NCI-H1417 treated with DMSO at 0.1 percent for 48 hours (cell line): ENCODE measurements around the gene DUSP9.

Source experiments
- DNase-seq: peaks from one replicate; lab custom pipeline; 2025; lab: John Stamatoyannopoulos, UW

Gene DUSP9

DNA sequence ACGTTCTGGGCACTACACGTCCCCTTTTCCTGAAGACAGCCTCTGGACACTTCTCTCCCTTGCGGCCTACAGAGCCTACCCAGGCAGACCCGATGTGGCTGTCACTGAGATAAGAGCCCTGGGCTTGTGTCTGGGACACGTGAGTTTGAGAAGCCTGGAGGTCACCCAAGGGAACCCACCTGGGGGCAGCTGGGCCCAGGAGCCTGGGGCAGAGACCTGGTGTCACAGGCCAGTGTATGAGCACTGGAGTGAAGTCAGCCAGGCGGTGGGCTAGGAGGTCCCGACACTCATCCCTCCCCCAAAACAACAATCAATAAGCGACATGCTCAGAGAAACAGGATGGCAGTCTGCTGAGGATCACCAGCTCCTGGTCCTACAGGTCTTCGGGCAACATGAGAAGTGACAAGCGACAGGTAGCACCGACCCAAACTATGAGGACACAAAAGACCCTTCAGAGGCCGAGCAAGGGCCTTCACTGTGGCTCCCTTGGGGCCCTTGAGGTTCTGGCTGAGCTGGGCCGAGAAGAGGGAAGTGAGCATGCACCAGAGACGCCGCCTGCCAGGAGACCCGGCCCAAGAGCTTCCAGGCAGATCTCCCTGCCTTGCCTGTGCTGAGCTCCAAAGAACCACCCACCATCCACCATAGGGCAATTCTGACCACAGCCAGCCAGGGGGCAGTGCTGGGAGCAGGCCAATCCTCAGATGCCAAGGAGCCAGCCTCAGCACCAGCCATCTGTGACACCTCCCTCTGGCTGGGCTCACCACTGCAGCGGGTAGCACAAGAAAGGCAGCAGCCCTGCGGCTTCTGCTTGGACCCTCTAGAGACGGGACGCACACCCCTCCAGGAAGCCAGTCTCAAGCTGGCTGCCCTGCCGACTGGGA lies 11.0 kb upstream of the DUSP9 start:
- no peak for DNase-seq

DNA sequence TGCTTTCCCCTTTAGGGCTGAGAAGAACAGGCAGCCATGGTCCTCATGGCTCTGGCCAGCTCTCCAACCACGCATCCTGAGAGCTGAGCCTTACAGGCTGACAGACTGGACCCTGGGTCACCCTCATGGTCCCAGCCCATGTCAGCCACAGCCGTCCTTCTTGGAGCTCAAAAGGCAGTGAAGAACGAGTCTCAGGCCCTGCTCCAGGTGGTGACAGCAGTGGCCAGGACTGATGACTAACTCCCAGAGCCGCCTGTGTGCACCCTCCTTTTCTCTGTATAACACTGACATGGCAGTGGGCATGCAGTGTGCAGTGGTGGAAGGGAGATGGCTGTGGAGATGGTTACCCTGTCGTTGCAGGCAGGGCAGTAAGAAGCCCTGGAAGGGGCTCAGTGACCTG lies 10.3 kb upstream of the DUSP9 start:
- no peak for DNase-seq

DNA sequence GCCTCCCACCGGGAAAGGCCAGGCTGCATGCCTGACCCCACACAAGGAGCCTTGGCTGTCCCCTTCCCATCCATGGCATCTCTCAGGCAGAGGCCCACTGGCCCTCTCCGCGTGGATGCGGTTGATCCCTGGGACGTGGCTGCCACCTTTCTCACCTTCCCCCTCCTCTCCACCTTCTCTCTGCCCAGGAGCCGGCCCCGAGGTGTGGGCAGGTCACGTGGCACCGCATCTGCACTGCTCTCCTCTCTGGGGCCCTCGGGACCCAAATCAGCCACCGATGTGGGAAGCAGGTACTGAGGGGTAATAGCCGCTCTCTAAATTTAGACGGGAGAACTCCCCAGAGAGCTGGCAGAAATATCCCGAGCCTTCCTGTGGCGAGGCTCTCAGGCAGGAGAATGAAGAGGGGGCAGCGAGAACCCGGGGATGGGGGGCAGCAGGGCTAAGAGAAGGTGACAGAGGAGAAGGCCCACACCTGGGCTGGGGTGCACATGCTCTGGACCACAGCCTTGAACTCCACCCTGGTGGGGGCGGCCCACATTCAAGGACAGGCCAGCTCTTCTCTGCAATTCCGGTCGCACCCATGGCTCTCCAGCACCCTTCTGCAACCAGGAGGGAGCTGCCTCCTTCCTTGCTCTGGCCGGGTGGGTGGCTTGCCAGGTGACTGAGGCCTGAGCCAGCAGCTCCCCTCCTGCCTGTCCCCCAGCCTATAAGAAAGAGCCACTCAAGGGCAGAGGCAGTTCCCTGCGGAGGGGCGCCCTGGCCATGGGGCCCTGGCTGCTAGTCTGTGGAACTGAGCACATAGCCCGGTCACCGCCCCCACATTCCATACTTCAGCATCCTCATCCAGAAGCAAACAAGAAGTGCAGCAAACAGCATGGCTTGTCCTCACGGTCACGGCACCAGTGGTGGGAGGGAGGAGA lies 9.6 kb upstream of the DUSP9 start:
- no peak for DNase-seq

DNA sequence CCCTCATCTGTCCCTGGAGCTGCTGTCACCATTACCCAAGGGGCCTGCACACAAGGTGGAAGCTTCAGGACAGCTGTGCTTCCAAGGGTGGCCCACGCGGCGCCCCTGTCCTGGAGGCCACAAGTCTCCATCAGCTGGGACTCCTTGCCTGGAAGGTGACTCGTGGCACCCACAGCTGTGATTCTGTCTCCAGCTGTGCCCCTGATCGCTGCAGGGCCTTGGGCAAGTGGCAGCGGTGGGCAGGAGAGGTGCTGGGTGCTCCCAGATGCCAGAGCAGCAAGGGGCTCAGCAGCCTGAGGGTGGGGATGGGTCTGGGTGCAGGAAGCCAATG lies 9.0 kb upstream of the DUSP9 start:
- no peak for DNase-seq

DNA sequence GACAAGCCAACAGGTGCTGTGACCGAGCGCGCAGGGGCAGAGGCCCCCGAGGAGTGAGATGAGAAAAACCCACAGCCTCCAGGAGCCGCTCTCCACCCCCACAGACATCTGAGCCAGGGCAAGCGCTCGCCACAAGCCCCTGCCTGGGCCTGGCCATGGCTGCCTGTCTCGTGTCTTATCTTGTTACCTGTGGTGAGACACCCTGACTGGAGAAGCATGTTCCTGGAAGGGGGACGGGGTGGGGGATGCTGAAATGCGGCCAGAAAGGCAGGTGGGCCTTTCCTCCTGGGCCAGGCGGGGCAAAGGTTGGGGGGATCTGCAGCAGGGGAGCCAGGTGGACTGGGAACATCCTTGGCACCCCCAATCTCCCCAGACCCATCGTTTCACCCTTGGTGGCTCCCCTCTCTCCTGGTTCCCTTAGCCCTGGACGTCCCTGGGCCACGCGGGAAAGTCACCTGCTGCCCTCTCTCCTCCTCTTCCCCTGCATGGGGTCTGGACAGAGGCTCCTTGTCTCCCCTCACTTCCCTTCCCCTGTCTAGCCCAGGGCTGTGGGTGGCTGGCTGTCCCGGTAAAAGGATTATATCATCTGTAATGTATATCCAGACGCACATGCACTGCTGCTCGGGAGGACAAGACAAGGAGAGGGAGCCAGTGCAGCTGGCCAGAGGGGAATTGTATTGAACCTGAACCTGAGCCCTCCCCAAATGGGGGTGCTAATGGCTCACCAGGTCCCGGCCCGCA lies 8.4 kb upstream of the DUSP9 start:
- no peak for DNase-seq

DNA sequence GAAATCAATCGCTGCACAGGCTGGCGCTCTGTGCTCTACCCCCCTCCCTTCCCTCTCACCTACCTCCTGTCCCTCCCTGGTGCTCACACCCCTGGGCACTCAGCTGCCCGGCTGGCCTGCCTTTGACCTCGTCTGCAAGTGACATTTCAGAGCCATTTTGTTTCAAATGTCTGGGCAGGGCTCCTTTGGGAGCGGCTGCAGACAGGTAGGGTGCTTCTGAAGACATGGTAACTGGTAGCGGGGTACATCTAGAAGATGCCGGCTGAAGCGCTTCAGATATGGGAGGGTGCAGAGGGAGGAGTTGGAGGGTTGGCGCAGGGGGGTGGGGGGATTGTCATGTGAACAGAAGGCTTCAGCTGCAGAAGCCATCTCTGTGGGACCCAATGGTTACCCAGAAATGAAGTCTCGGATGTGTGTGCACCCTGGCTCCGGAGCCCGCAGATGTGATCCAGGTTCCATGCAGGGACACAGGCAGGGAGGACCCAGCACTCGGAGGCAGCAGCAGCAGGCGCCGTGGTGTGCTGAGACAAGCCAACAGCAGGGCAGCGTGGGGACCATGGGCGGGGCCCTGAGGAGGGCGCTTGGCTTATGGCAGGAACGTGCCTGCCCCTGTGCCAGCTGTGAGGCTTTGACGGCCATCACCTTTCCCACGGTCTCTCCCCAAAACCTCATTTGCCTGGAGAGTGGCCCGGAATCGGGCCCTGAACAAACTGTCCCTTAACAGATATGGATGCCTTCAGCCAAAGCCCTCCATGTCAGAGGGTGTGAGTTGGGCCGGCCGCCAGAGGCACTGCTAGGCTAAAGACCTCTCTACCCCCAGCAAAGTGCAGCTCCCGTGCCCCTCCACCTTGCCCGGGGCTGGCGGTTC lies 7.6 kb upstream of the DUSP9 start:
- no peak for DNase-seq

DNA sequence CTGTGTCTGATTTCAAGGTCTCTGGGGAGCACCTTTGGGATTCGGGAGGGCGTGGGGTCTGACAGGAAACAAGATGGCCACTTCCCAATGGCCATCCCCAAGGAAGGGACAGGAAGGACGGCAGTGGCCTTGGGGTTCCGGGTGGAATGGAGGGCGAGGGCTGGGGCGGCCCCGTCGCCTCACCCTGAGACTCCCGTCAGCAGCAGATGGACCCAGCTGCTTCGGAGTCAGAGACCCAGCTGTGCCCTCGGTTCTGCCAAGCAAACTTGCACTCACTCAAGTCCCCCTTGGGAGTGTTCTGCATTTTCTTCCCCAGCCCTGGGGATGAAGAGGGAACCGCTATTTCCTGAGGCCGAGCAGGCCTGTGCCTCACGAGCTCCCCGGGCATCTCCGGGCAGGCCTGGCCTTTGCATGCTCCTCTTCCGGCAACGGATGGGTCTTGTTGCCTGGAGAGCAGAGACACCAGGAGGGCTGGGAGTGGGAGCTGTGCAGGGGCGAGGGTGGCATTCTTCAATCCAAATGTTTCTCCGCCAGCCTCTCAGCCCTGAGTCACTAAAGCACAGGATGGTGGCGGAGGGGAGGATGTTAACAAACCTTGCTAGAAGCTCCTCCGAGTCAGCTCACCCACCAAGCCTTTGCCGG lies 6.8 kb upstream of the DUSP9 start:
- no peak for DNase-seq

DNA sequence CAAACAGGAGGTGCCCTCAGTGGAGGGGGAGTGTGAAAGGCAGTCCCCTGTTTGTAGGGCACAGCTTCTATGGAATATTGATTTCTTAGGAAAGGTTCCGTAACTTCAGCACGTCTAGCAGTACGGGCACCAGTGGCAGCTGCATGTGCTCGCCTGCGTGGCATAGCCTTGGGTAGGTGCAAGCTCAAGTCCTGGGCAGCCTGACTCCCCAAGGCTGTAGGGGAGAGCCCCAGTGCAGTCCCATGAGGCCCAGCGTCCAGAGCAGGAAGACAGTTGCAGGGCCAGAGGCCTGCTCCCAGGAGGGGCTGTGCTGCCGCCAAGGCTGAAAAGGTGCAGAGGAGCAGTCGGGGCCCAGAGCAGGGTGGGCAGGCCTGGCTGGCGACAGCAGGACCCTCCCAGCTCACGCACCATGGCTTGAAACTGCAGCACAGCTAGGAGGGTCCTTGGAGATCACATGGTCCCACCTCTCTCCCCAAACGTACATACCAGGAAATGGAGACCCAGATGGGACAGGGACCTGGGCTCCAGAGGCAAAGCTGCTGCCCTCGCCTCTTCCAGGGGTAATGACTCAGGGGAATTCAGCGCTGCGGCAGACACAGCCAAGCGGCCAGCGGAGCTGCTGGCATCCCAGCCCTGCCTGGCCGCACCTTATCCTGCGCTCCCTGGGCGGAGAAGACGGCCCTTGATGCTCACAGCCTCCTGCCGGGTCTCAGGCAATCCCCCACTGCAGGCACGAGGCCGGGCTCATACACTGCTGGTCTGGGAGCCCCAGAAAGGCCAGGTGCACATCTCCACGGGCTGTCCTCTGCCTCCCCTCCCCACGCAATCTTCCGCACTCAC lies 6.0 kb upstream of the DUSP9 start:
- no peak for DNase-seq

DNA sequence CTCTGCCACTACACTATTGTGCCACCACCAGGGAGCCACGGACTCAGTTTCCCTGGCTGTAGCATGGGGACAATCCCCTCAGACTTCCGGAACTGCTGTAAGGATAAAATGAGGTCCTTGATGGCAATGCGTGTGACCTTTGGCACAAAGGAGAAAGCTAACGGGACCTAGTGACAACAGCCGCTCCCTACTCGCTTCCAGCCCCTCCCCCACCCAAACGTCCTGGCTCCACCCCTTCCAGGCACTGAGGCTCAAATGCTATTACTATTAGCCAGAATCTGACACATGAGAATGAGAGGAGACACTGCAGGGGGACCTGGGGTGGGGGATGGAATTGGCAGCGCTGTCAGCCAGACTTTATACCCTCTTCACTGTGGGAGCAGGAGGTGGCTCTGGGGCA lies 5.4 kb upstream of the DUSP9 start:
- DNase-seq, result no peak

DNA sequence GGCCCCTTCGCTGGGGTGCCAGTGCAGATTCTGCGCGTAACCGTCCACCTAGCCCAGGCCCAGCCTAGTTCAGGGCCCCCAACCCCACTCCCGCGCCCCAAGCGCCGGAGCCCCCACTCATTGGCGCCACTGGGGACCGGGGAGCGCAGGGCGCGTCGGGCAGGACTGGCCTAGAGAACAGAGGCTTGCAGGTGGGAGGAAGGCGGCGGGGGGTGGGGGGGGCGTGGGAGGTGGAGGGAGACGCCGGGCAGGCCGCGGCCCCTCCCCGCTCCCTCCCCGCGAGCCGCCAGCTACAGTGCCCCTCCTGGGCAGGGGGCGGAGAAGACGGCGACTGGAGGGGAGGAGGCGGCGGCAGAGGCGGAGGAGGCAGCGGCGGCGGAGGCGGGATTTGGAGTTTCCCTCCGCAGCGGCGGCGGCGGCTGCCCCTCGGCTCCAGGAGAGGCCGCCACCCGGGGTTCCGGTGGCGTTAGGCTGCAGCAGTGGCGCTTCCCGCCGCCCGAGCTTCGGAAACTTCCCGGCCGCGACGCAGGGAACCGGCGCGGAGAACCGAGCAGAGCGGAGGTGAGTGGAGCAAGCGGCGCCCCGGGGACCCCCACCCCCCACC lies 4.8 kb upstream of the DUSP9 start:
- no peak for DNase-seq

DNA sequence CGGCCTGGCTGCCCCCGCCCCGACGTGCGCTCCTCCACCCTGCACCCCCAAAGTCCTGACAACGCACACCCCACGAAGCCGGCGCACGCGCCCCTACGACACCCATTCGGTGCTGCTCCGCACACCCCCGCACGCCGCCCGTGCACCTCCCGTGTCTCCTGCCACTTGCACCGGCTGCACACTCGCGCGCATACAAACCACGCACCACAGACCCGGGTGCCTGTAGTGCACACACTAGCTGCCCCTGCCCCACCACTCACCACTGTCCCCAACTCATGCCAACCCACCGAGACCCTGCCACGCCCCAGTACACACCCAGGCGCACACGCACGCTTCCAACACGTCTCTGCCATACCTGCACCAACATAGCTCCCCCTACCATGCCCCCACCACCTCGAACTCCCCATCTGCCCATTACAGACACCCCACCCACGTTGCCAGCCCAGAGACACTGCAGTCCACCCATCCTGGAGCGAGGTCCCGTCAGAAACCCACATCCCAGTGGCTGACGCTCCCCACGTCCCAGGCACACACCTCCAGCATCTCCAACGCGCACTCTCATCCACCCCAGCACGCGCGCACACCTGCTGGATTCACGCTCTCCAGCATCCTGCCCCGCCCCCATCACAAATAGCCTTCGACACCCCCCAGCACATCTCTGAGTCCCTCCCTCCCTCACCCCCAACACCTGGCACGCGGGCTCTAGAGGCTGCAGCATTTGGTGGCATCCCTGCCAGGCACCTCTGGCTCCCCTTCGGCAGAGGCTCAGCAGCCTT lies 4.2 kb upstream of the DUSP9 start:
- no peak for DNase-seq

DNA sequence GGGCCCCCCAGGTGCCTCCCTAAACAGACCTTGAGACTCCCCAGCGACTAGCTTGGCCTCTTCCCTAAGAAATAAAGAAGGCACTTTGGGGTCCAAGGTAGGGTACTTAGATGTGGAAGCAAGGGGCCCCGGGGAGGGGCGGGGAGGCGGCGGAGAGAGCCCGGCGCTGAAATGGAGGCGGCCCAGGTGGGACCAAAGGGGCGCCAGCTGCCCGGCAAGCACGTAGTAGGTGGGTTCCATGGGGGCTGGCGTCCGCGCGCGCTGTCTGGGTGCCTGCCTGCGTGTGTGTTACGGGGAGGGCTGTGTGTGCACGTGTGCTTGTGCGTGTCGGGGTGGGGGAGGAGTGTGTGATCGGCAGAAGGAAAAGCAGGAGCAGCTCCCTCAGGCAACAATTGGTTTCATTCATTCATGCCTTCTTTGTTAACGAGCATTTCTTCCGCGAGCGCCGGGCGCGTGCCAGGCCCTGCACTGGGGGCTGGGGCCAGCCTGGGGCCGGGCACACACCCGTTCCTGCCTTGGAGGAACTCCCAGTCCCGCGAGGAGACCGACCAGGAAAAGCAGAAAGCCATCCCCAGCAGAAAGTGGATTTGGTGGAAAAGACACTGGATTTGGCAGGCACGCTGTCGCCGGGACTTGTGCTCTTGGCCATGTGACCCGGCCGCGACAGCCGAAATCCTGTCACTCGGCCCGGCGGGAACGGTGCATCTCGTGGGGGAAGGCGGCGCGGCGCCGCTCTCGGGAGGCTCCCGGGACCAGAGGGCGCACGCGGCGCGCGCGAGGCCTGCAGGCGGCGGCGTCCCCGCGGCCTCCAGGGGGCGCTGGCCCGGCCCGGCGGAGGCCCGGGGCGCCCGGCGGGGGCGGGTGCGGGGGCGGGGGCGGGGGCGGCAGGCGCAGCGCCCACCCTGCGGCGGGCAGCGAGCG lies 3.3 kb upstream of the DUSP9 start:
- no peak for DNase-seq

DNA sequence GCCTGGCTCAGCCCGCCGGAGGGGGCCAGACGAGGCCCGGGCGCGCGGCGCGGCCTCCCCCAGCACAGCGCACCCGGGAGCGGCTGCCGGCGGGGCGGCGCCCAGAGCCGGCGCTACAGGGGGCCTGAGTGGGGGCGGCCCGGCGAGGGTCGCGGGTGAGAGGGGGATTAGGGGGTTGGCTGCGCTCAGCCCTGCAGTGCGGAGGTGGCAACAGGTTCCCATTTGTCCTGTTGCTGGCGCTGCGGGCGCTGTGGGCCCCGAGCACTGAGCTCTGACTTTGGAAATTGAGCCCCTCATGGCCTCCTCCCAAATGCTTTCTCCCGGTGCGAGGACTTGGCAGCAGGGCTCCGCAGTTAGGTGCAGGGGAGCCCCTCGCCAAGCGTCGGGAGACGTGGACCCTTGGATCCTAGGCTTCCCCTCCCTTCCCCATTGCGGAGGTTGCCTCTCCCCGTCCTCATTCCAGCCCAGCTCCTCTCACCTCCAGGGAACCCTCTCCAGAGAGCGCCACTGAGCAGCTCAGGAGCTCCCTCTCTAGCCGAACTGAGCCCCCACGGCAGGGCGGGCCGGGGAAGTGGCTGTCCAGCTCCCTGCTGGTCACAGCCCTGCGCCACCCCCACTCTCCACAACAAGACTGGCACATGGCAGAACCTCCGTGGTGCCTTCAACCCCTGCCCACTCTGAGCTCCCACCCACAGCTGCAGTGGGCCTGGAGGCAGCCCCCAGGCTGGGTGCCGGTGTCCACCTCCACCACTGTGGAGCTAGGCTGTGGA lies 2.5 kb upstream of the DUSP9 start:
- no peak for DNase-seq

DNA sequence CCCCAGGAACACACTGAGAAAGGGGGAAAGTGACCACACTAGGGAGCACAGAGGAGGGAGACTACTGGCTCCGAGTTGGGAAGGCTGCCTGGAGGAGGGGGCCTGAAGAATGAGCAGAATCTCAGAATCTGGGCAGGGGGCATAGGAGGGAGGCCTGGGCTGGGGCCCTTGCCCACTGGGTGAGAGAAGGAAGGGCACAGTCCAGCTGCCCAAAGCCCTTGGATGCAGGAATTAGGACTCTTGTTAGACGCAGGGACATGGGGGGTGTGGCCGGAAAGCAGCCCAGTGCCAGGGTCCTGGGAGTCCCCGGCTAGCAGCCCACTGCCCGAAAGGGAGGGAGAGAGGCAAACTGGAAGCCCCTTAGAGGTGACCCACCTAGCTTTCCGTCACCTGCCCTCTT lies 1.9 kb upstream of the DUSP9 start:
- DNase-seq, result no peak

DNA sequence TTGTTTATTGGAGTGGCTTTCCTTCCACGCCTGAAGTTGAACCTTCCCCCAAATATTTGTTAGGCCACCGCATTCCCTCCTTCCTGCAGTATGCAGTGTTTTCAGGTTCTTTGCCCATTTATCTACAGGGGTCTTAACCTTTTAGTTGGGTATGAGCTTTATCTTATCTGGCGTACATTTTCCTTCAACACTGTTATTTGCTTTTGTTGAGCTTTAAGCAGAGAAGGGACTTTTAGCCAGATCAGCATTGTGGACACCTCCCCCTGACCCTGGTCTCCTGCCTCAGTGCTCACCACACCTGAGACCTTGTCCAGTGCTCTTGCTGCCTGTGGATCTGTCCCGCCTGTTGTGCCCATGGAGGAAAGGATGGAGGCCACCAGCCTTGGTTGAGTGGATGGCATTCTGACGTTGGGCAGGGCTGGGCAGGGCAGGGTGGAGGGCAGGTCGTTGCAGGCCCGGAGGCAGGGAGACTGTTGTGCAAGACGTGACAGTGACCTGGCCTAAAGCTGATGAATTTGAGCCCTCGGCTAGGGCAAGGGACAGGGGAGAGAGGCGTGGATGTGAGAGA lies 998 bp upstream of the DUSP9 start:
- DNase-seq, result no peak

DNA sequence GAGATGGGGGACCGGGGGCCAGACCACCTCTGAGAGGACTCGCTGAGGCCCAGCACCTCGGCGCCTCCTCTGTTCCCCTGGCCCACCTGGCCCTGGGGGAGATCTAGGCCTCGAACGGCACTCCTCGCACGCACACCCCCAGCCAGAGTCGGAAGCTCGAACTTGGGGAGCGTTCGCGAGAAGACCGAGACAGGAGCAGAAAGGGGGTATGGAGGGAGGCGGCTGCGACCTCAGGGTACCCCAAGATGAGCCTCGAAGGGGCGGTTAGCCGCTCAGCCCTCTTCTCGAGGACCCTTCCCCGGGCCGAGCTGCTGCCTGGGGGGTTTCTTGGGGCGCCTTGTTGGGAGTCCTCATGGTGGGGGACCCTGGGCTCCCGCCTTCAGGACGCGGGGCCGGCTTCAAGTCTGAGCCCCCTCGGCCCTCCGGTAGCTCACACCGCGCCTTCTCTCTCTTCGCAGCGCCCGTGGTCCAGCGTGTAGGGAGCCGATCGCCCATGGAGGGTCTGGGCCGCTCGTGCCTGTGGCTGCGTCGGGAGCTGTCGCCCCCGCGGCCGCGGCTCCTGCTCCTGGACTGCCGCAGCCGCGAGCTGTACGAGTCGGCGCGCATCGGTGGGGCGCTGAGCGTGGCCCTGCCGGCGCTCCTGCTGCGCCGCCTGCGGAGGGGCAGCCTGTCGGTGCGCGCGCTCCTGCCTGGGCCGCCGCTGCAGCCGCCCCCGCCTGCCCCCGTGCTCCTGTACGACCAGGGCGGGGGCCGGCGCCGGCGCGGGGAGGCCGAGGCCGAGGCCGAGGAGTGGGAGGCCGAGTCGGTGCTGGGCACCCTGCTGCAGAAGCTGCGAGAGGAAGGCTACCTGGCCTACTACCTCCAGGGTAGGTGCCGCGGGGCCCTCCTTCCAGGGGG lies 706 bp downstream of the DUSP9 start:
- no peak for DNase-seq
